ENCODE data around the gene CORO1A.
"Not testable (repeated sequence)": the region's sequence is repeated elsewhere in the genome, so short reads cannot be mapped to it uniquely, and the experiment has no call there.

The CORO1A gene

GRCh38 chr16:30185683-30186421 is 2.5 kb downstream of the CORO1A start:
- H3K27ac ChIP-seq, result no peak overlapping the region
- no peak for TF ChIP-seq CTCF (IDR thresholded peaks at IDR 0.05; ENCODE audit: low read depth, low read length)
- no peaks in the 10 kb centered on the region for H3K9me3 ChIP-seq (ENCODE audit: severe bottlenecking)
- peaks cover 5% of the 10 kb centered on the region; the same call in 1 of the 2 replicates for H3K36me3 ChIP-seq
- H3K4me3 ChIP-seq (ENCODE audit: low read depth, low read length), result no peak overlapping the region
- H3K27me3 ChIP-seq (ENCODE audit: insufficient read depth, low read depth, severe bottlenecking), result no peaks in the 10 kb centered on the region
- no peak for DNase-seq

- Histone ChIP-seq H3K27ac (no peak overlapping the region), H3K27me3 (ENCODE audit: insufficient read depth, low read depth, severe bottlenecking) (no peaks in the 10 kb centered on the region), H3K36me3 (peaks cover 5% of the 10 kb centered on the region; the same call in 1 of the 2 replicates), H3K9me3 (ENCODE audit: severe bottlenecking) (no peaks in the 10 kb centered on the region), H3K4me3 (ENCODE audit: low read depth, low read length) (no peak overlapping the region)
- TF ChIP-seq CTCF (IDR thresholded peaks at IDR 0.05; ENCODE audit: low read depth, low read length), result no peak
- DNase-seq, result no peak
These were observed 3.0 kb downstream of the CORO1A start for GRCh38 chr16:30186444-30186781.

GRCh38 chr16:30186782-30187555 is 3.6 kb downstream of the CORO1A start:
- peaks cover 5% of the 10 kb centered on the region; the same call in 1 of the 2 replicates for H3K36me3 ChIP-seq
- DNase-seq, result peak; percentile 65
- no peaks in the 10 kb centered on the region for H3K9me3 ChIP-seq (ENCODE audit: severe bottlenecking)
- no peaks in the 10 kb centered on the region for H3K27me3 ChIP-seq (ENCODE audit: insufficient read depth, low read depth, severe bottlenecking)
- peak; percentile 72 for TF ChIP-seq CTCF (IDR thresholded peaks at IDR 0.05; ENCODE audit: low read depth, low read length)
- H3K27ac ChIP-seq, result no peak overlapping the region
- H3K4me3 ChIP-seq (ENCODE audit: low read depth, low read length), result no peak overlapping the region

- Histone ChIP-seq H3K27me3 (ENCODE audit: insufficient read depth, low read depth, severe bottlenecking) (no peaks in the 10 kb centered on the region), H3K27ac (no peak overlapping the region), H3K36me3 (peaks cover 5% of the 10 kb centered on the region; the same call in 1 of the 2 replicates), H3K9me3 (ENCODE audit: severe bottlenecking) (no peaks in the 10 kb centered on the region), H3K4me3 (ENCODE audit: low read depth, low read length) (no peak overlapping the region)
- TF ChIP-seq CTCF (IDR thresholded peaks at IDR 0.05; ENCODE audit: low read depth, low read length), result no peak
- no peak for DNase-seq
These were observed 4.1 kb downstream of the CORO1A start for GRCh38 chr16:30187556-30187865.

- Histone ChIP-seq H3K9me3 (ENCODE audit: severe bottlenecking) (no peaks in the 10 kb centered on the region), H3K27me3 (ENCODE audit: insufficient read depth, low read depth, severe bottlenecking) (no peaks in the 10 kb centered on the region), H3K36me3 (peaks cover 5% of the 10 kb centered on the region; the same call in 1 of the 2 replicates), H3K27ac (no peak overlapping the region), H3K4me3 (ENCODE audit: low read depth, low read length) (no peak overlapping the region)
- DNase-seq, result no peak
- TF ChIP-seq CTCF (IDR thresholded peaks at IDR 0.05; ENCODE audit: low read depth, low read length), result no peak
These were observed 4.7 kb downstream of the CORO1A start for GRCh38 chr16:30187971-30188561.

GRCh38 chr16:30191158-30191557 is 7.8 kb downstream of the CORO1A start:
- not testable (repeated sequence) for H3K36me3 ChIP-seq; DNase-seq; H3K27me3 ChIP-seq (ENCODE audit: insufficient read depth, low read depth, severe bottlenecking); H3K27ac ChIP-seq; H3K4me3 ChIP-seq (ENCODE audit: low read depth, low read length); H3K9me3 ChIP-seq (ENCODE audit: severe bottlenecking)

- not testable (repeated sequence) for H3K36me3 ChIP-seq; DNase-seq; H3K4me3 ChIP-seq (ENCODE audit: low read depth, low read length); H3K9me3 ChIP-seq (ENCODE audit: severe bottlenecking); H3K27ac ChIP-seq; H3K27me3 ChIP-seq (ENCODE audit: insufficient read depth, low read depth, severe bottlenecking)
These were observed 9.7 kb downstream of the CORO1A start for GRCh38 chr16:30193098-30193497.

DNA sequence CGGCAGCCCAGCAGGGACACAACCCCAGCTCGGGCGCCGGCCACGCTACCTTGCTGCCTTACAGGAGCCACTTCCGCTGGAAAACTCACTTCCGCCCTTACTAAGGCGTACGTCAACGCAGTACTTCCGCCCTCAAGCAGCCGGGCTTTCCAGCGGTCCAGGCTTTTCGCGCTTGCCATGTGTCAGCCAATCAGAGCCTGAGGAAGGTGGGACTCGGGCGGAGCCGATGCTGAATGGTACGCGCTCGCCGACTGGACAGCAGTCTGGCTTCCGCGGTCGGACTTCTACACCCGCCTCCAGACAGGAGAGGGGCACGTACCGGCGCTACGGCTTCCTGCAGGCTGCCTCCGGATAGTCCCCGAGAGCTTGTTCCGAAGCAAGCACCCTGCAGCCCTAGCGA is 10.2 kb downstream of the CORO1A start, which contains the start of the genes BOLA2B and SLX1A:
Gene BOLA2B (minus strand): TSS at position 52 of the 400 bp plus-strand sequence. CDS start 71 bp downstream, outside the sequence.
Gene SLX1A (plus strand): TSS at position 261 of the 400 bp plus-strand sequence. CDS start 210 bp downstream, outside the sequence.
- peak within 1 kb of the TSS; percentile 38 for H3K4me3 ChIP-seq (ENCODE audit: low read depth, low read length)
- not testable (repeated sequence) for DNase-seq; H3K27me3 ChIP-seq (ENCODE audit: insufficient read depth, low read depth, severe bottlenecking); H3K9me3 ChIP-seq (ENCODE audit: severe bottlenecking); H3K27ac ChIP-seq; H3K36me3 ChIP-seq

All from WERI-Rb-1 (cell line).